Suprapubic skin (tissue), 4 donors: ENCODE measurements around the gene ZNF483. TPM values are rescaled to one million over a fixed set of nuclear protein-coding genes. Genes with fewer than 3 reads are reported as not detected.

ENCODE experiments used
- DNase-seq, 2 donors: peaks; one replicate each; pipeline ENCODE4 v3.0.0-alpha.2; 2019; ENCODE audit warnings: low spot score in 2 of 2
- H3K27ac ChIP-seq: fragments of 200-600 bp; sonication (generic); one replicate; pipeline ENCODE4 v1.5.1; 2019
- H3K27me3 ChIP-seq: fragments of 200-600 bp; sonication (generic); one replicate; pipeline ENCODE4 v1.5.1; 2019
- H3K36me3 ChIP-seq: fragments of 200-600 bp; sonication (generic); one replicate; pipeline ENCODE4 v1.5.1; 2019
- H3K4me1 ChIP-seq: fragments of 200-600 bp; sonication (generic); one replicate; pipeline ENCODE4 v1.5.1; 2019
- H3K4me3 ChIP-seq: fragments of 200-600 bp; sonication (generic); one replicate; pipeline ENCODE4 v1.5.1; 2019; ENCODE audit warnings: mild to moderate bottlenecking
- H3K9me3 ChIP-seq: fragments of 200-600 bp; sonication (generic); one replicate; pipeline ENCODE4 v1.5.1; 2019
- EP300 ChIP-seq: sonication (generic); formaldehyde crosslinking; IDR thresholded peaks from one replicate; pipeline ENCODE4 v1.6.1; 2017; ENCODE audit warnings: antibody characterized with exemption
- POLR2A ChIP-seq, 2 donors: fragments of 450-650 bp; IDR thresholded peaks; one replicate each; pipeline ENCODE4 v1.6.1; 2017; ENCODE audit warnings: antibody characterized with exemption in 2 of 2, mild to moderate bottlenecking in 2 of 2, moderate library complexity in 2 of 2
- POLR2AphosphoS5 ChIP-seq, 3 donors: sonication (generic); formaldehyde crosslinking; IDR thresholded peaks; one replicate each; pipeline ENCODE4 v1.6.1; 2017; ENCODE audit warnings: antibody characterized with exemption in 3 of 3
- WGBS: methylation state at CpG from one replicate; pipeline ENCODE4 v1.1.5; 2018; 5-methylcytosine and 5-hydroxymethylcytosine counted together
- total RNA-seq, 4 donors: library from RNA; depleted of rRNA; stranded (reverse); fragments of >200 nt; gene quantifications; one replicate each; pipeline ENCODE4 v1.1.0, GENCODE V29; 2016
- TF ChIP-seq, protein P1 (sequence below), 2 donors: fragments of 200-600 bp in 1 of 2; fragments of 450-650 bp in 1 of 2; sonication (generic) in 1 of 2; IDR thresholded peaks; one replicate each; pipeline ENCODE4 v1.5.1; 2016 to 2019; ENCODE audit warnings: antibody characterized with exemption in 2 of 2, mild to moderate bottlenecking in 1 of 2, moderate library complexity in 1 of 2

The ZNF483 gene
- total RNA-seq, 4 donors from 2014 or later: 1.4 to 4.5 (median 2.5) TPM

DNA sequence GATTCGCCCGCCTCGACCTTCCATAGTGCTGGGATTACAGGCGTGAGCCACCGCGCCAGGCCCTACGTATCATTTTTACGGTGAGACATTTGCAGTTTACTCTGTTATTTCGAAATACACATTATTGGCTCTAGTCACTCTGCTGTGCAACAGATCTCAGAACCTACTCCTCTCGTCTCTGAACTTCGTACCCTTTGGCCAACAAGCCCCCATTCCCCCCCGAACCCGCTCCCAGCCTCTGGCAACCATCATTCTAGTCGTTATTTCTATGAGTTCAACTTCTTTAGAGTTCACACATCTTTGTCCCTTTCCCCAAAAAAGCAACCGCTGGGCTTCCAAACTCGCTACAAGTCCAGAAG is 73.7 kb downstream of the ZNF483 start:
- no peak for TF ChIP-seq POLR2AphosphoS5 (IDR thresholded peaks at IDR 0.05)
- Histone ChIP-seq H3K27me3 (no peaks in the 10 kb centered on the region), H3K4me1 (peaks cover 18% of the 10 kb centered on the region), H3K27ac (peak overlapping the region; percentile 90), H3K4me3 (peak overlapping the region; percentile 78), H3K9me3 (no peaks in the 10 kb centered on the region), H3K36me3 (peaks cover 34% of the 10 kb centered on the region)
- peak in 1 of 2 donors; percentile 71 for DNase-seq
- 2% methylated on average over 16 of the region's 16 CpGs for WGBS

DNA sequence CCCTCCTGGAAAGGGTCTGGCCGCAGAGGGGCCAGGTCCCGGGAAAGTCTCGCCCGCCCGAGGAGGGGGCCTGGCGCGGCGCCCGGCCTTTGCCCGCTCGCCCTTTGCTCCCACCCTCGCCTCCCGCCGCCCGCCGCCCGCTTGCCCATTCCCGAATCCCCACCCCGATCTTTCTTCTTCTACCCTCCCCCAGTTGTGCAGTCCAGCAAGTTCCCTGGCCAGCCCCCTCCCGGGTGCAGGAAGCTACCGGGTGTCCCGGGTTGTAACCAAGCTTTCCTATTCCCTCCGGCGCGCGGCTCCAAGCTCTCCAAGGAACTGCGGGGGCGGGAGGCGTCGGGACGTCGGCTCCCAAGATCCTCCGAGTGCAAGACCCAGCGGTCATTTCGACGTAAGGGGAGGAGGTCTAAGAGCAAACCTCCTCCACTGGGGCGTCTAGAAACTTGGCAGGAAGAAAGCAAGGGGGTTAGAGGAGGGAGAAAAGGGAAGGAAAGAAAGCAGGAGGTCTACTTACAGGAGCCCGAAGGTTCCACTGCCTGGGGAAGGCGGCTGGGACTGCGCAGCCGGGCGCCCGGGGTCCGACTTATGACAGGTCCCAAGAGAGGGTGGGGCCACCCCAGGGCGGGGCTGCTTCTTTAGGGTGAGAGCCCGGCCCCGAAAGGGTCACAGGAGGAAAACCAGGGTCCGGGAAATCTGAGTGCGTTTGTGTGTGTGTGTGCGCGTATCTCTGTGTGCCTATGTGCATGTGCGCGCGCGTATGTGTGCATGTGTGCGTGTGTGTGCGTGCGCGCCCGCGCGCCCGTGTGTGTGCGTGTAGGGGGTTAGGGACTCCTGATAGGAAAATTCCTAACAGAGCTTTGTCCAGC is 74.3 kb downstream of the ZNF483 start, which contains the start of gene PTGR1:
PTGR1 (minus strand) TSS at position 556 of the 863 bp plus-strand sequence. CDS start 2,225 bp downstream, outside the sequence.
- DNase-seq: peak; percentile 88 to 93
- no peaks in the 10 kb centered on the region for H3K27me3 ChIP-seq
- H3K27ac ChIP-seq: peak within 1 kb of the TSS; percentile 90
- WGBS: under 1% methylated on average over 59 of the region's 64 CpGs
- no peaks in the 10 kb centered on the region for H3K9me3 ChIP-seq
- TF ChIP-seq POLR2AphosphoS5 (IDR thresholded peaks at IDR 0.05) (no peak), EP300 (no peak), POLR2A (IDR thresholded peaks at IDR 0.05) (no peak)
- TF ChIP-seq, protein P1, sequence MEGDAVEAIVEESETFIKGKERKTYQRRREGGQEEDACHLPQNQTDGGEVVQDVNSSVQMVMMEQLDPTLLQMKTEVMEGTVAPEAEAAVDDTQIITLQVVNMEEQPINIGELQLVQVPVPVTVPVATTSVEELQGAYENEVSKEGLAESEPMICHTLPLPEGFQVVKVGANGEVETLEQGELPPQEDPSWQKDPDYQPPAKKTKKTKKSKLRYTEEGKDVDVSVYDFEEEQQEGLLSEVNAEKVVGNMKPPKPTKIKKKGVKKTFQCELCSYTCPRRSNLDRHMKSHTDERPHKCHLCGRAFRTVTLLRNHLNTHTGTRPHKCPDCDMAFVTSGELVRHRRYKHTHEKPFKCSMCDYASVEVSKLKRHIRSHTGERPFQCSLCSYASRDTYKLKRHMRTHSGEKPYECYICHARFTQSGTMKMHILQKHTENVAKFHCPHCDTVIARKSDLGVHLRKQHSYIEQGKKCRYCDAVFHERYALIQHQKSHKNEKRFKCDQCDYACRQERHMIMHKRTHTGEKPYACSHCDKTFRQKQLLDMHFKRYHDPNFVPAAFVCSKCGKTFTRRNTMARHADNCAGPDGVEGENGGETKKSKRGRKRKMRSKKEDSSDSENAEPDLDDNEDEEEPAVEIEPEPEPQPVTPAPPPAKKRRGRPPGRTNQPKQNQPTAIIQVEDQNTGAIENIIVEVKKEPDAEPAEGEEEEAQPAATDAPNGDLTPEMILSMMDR (IDR thresholded peaks at IDR 0.05): no peak
- peak within 1 kb of the TSS; percentile 78 for H3K4me3 ChIP-seq
- peaks cover 28% of the 10 kb centered on the region for H3K36me3 ChIP-seq
- H3K4me1 ChIP-seq: peaks cover 18% of the 10 kb centered on the region

DNA sequence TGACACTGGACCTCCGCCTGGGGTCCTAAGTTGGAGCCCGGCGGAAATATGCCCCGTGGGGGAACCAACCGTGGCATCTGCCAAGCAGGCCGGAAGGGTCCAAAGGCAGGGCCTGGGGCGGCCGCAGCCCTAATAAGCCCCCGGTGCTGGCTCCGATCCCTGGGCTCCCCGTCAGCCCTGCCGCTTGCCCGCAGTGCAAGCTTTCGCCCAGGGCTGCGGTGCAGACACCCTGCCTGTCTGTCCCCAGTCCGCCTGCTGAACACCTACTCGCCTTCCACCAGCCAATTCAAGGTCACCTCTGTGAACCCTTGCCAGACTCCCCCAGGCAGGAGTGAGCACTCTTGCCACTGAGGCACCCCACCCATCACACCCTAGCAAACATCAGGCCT is 75.0 kb downstream of the ZNF483 start:
- DNase-seq: no peak
- peak overlapping the region; percentile 90 for H3K27ac ChIP-seq
- WGBS: 40% methylated on average over 1 of the region's 17 CpGs
- peaks cover 21% of the 10 kb centered on the region for H3K36me3 ChIP-seq
- H3K4me3 ChIP-seq: peak overlapping the region; percentile 78
- no peaks in the 10 kb centered on the region for H3K9me3 ChIP-seq
- TF ChIP-seq POLR2AphosphoS5 (IDR thresholded peaks at IDR 0.05): no peak
- no peak for TF ChIP-seq POLR2A (IDR thresholded peaks at IDR 0.05)
- TF ChIP-seq, protein P1 (IDR thresholded peaks at IDR 0.05): no peak
- TF ChIP-seq EP300: no peak
- H3K4me1 ChIP-seq: peaks cover 18% of the 10 kb centered on the region
- H3K27me3 ChIP-seq: no peaks in the 10 kb centered on the region

DNA sequence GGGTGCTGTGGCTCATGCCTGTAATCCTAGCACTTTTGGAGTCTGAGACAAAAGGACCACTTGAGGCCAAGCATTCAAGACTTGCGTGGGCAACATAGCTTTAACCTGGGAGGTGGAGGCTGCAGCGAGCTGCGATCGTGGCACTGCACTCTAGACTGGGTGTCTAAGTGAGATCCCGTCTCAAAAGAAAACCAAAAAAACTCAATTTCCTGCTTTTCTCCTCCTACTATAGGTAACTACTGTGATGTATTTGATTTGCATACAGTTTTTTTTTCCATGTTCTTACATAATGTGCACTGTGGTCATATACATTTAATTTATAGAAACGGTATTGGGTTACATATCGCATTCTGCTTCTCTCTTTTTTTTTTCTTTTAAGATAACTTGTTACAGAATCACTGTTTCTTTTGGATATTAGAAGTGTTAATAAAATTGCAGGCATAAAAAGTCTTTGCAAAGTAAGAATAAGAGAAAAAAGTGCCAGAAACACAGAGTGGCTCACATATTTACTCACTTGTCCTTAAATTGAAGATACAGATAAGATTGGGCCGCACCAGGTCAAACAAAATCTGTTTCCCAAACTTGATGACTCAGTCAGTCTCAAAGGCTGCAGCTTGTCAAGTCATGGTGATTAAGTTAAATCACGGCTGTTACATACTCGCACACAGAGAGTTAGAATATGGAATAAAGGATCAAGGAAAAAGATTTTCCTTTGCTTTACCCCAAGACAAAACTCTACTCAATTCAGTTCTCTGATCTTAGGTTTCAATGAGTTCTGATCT is 76.4 kb downstream of the ZNF483 start:
- Histone ChIP-seq H3K9me3 (no peaks in the 10 kb centered on the region), H3K4me1 (peaks cover 18% of the 10 kb centered on the region)
- WGBS: 73% methylated on average over 10 of the region's 10 CpGs

DNA sequence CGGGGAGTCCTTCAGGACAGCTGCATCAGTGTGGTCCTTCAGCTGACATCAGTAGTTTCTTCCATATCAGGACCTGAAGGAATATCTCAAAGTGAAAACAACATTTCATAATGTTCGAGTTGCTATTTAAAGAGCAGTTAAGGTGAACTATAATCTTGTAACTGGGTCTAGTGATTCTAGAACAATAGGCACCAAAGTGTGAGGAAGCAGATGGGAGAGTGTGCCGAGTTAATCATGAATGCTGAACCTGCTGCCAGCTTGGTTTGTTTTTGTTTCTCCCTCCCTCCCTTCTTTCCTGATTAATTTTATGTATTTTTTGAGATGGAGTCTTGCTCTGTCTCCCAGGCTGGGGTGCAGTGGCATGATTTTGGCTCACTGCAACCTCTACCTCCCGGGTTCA is 78.1 kb downstream of the ZNF483 start:
- H3K27me3 ChIP-seq: no peaks in the 10 kb centered on the region
- TF ChIP-seq POLR2A (IDR thresholded peaks at IDR 0.05) (no peak), POLR2AphosphoS5 (IDR thresholded peaks at IDR 0.05) (no peak), EP300 (no peak)
- TF ChIP-seq, protein P1 (IDR thresholded peaks at IDR 0.05): no peak
- H3K4me3 ChIP-seq: no peak overlapping the region
- no peaks in the 10 kb centered on the region for H3K36me3 ChIP-seq
- 84% methylated on average over 4 of the region's 4 CpGs for WGBS
- H3K9me3 ChIP-seq: no peaks in the 10 kb centered on the region
- H3K27ac ChIP-seq: no peak overlapping the region
- peaks cover 9% of the 10 kb centered on the region for H3K4me1 ChIP-seq
- DNase-seq: no peak

More for the DNA sequence above, 76.4 kb downstream of the ZNF483 start:
- DNase-seq: no peak
- TF ChIP-seq EP300: no peak
- TF ChIP-seq POLR2AphosphoS5 (IDR thresholded peaks at IDR 0.05): no peak
- TF ChIP-seq, protein P1 (IDR thresholded peaks at IDR 0.05): no peak
- no peak for TF ChIP-seq POLR2A (IDR thresholded peaks at IDR 0.05)
- Histone ChIP-seq H3K27me3 (no peaks in the 10 kb centered on the region), H3K27ac (no peak overlapping the region), H3K36me3 (peaks cover 7% of the 10 kb centered on the region), H3K4me3 (no peak overlapping the region)
